Neural crest cell (in vitro differentiated cells): ENCODE measurements around the gene SNN. TPM values are rescaled to one million over a fixed set of nuclear protein-coding genes. Genes with fewer than 3 reads are reported as not detected.

ENCODE experiments used
- DNase-seq: peaks from one replicate; pipeline ENCODE4 v3.0.0; 2021; ENCODE audit warnings: low read depth, mixed read lengths, low spot score
- H3K27ac Mint-ChIP-seq: one replicate; pipeline ENCODE4 v1.8.0; 2021; ENCODE audit warnings: mild to moderate bottlenecking, mixed read lengths; ENCODE audit not compliant: unreplicated experiment
- H3K27me3 Mint-ChIP-seq: 2 replicates; pipeline ENCODE4 v1.8.0; 2021; ENCODE audit warnings: low read depth, mild to moderate bottlenecking, mixed read lengths
- H3K36me3 Mint-ChIP-seq: 2 replicates; pipeline ENCODE4 v1.8.0; 2021; ENCODE audit warnings: low read depth, mild to moderate bottlenecking, mixed read lengths
- H3K4me1 Mint-ChIP-seq: 2 replicates; pipeline ENCODE4 v1.8.0; 2021; ENCODE audit warnings: mixed read lengths
- H3K4me3 Mint-ChIP-seq: one replicate; pipeline ENCODE4 v1.8.0; 2021; ENCODE audit warnings: mild to moderate bottlenecking, mixed read lengths
- H3K9me3 Mint-ChIP-seq: 2 replicates; pipeline ENCODE4 v1.8.0; 2021; ENCODE audit warnings: mixed read lengths
- CTCF ChIP-seq: fragments of 200-600 bp; sonication (generic); conservative IDR thresholded peaks from 2 replicates; pipeline ENCODE4 v1.5.0; 2021; ENCODE audit warnings: antibody characterized with exemption, mild to moderate bottlenecking
- total RNA-seq: library from RNA; stranded (reverse); gene quantifications from 2 replicates; pipeline ENCODE4 v1.2.1, GENCODE V29; 2021

Gene SNN
- total RNA-seq, 1 donor from 2014 or later = 93.5 TPM

GRCh38 chr16:11632455-11632939, 35.8 kb upstream of the SNN start:
- Mint-ChIP-seq H3K9me3 (no peaks in the 10 kb centered on the region), H3K27me3 (no peaks in the 10 kb centered on the region), H3K36me3 (no peaks in the 10 kb centered on the region), H3K4me3 (no peak overlapping the region), H3K27ac (no peak overlapping the region), H3K4me1 (peaks cover 22% of the 10 kb centered on the region)
- TF ChIP-seq CTCF = no peak
- no peak for DNase-seq

GRCh38 chr16:11633113-11633512, 35.1 kb upstream of the SNN start:
- Mint-ChIP-seq H3K9me3 (no peaks in the 10 kb centered on the region), H3K36me3 (no peaks in the 10 kb centered on the region), H3K27me3 (no peaks in the 10 kb centered on the region), H3K4me1 (peaks cover 22% of the 10 kb centered on the region), H3K4me3 (no peak overlapping the region), H3K27ac (no peak overlapping the region)
- DNase-seq = no peak
- no peak for TF ChIP-seq CTCF

GRCh38 chr16:11634312-11634711, 33.9 kb upstream of the SNN start:
- no peaks in the 10 kb centered on the region for H3K36me3 Mint-ChIP-seq
- no peaks in the 10 kb centered on the region for H3K27me3 Mint-ChIP-seq
- H3K27ac Mint-ChIP-seq = no peak overlapping the region
- no peak for TF ChIP-seq CTCF
- H3K4me3 Mint-ChIP-seq = no peak overlapping the region
- no peaks in the 10 kb centered on the region for H3K9me3 Mint-ChIP-seq
- no peak for DNase-seq
- peaks cover 18% of the 10 kb centered on the region for H3K4me1 Mint-ChIP-seq

- no peaks in the 10 kb centered on the region for H3K9me3 Mint-ChIP-seq
- no peak for TF ChIP-seq CTCF
- no peaks in the 10 kb centered on the region for H3K27me3 Mint-ChIP-seq
- H3K27ac Mint-ChIP-seq = no peak overlapping the region
- no peak overlapping the region for H3K4me3 Mint-ChIP-seq
- H3K4me1 Mint-ChIP-seq = peaks cover 20% of the 10 kb centered on the region
- DNase-seq = no peak
- no peaks in the 10 kb centered on the region for H3K36me3 Mint-ChIP-seq
These were observed 33.1 kb upstream of the SNN start for GRCh38 chr16:11635113-11635652.

- H3K36me3 Mint-ChIP-seq = no peaks in the 10 kb centered on the region
- H3K27ac Mint-ChIP-seq = no peak overlapping the region
- H3K4me3 Mint-ChIP-seq = no peak overlapping the region
- DNase-seq = no peak
- no peaks in the 10 kb centered on the region for H3K27me3 Mint-ChIP-seq
- no peaks in the 10 kb centered on the region for H3K9me3 Mint-ChIP-seq
- no peak for TF ChIP-seq CTCF
- peaks cover 25% of the 10 kb centered on the region for H3K4me1 Mint-ChIP-seq
These were observed 32.5 kb upstream of the SNN start for GRCh38 chr16:11635679-11636171.
